ENCODE measurements around the gene FAM53B.

FAM53B gene

DNA sequence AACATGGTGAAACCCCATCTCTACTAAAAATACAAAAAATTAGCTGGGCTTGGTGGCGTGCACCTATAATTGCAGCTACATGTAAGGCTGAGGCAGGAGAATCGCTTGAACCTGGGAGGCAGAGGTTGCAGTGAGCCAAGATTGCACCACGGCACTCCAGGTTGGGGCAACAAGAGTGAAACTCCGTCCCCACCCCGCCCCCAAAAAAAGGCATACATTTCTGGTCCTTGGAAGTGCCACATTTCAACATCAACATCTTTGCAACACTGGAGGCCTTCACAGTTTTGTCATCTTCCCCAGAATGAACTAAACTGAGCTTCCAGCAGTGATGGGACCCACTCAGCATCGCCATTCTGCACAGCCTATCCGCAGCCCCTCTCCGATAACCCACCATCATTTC, 36.6 kb downstream of the FAM53B start:
- H3K27ac ChIP-seq = peak overlapping the region; percentile 25; the same call in 1 of the 2 replicates
- ChIA-PET POLR2A (ENCODE audit: low non-redundant PET) (no interaction called here), CTCF (interaction anchor here (1.2 kb wide), 1 partner anchor 19 kb away, joined by 4 read pairs; no protein-coding TSS in a partner anchor)
- no peak for DNase-seq (ENCODE audit: low spot score)
- TF ChIP-seq, protein P1, sequence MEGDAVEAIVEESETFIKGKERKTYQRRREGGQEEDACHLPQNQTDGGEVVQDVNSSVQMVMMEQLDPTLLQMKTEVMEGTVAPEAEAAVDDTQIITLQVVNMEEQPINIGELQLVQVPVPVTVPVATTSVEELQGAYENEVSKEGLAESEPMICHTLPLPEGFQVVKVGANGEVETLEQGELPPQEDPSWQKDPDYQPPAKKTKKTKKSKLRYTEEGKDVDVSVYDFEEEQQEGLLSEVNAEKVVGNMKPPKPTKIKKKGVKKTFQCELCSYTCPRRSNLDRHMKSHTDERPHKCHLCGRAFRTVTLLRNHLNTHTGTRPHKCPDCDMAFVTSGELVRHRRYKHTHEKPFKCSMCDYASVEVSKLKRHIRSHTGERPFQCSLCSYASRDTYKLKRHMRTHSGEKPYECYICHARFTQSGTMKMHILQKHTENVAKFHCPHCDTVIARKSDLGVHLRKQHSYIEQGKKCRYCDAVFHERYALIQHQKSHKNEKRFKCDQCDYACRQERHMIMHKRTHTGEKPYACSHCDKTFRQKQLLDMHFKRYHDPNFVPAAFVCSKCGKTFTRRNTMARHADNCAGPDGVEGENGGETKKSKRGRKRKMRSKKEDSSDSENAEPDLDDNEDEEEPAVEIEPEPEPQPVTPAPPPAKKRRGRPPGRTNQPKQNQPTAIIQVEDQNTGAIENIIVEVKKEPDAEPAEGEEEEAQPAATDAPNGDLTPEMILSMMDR (conservative IDR thresholded peaks at IDR 0.05; ENCODE audit: low read depth) = no peak

GRCh38 chr10:124707144-124707467, 37.1 kb downstream of the FAM53B start:
- POLR2A ChIA-PET (ENCODE audit: low non-redundant PET) = no interaction called here
- TF ChIP-seq, protein P1 (conservative IDR thresholded peaks at IDR 0.05; ENCODE audit: low read depth) = no peak
- H3K27ac ChIP-seq = peak overlapping the region; percentile 25; the same call in 1 of the 2 replicates
- CTCF ChIA-PET = interaction anchor here (0.7 to 1.2 kb wide), 3 partner anchors 12 to 33 kb away, joined by 3 to 4 read pairs (median 4); no protein-coding TSS in a partner anchor
- no peak for DNase-seq (ENCODE audit: low spot score)

- H3K27ac ChIP-seq = peak overlapping the region; percentile 25; the same call in 1 of the 2 replicates
- CTCF ChIA-PET = interaction anchor here (0.7 to 1.2 kb wide), 4 partner anchors 13 to 35 kb away, joined by 3 to 4 read pairs (median 4); no protein-coding TSS in a partner anchor
- POLR2A ChIA-PET (ENCODE audit: low non-redundant PET) = no interaction called here
- TF ChIP-seq, protein P1 (conservative IDR thresholded peaks at IDR 0.05; ENCODE audit: low read depth) = no peak
- DNase-seq (ENCODE audit: low spot score) = no peak
Observed at GRCh38 chr10:124706462-124707143, 37.6 kb downstream of the FAM53B start.

- POLR2A ChIA-PET (ENCODE audit: low non-redundant PET) = no interaction called here
- CTCF ChIA-PET = interaction anchor here (0.8 to 1.0 kb wide), 3 partner anchors 9 to 36 kb away, joined by 3 to 4 read pairs (median 3); no protein-coding TSS in a partner anchor
Observed at GRCh38 chr10:124705817-124706461, 38.2 kb downstream of the FAM53B start.

DNA sequence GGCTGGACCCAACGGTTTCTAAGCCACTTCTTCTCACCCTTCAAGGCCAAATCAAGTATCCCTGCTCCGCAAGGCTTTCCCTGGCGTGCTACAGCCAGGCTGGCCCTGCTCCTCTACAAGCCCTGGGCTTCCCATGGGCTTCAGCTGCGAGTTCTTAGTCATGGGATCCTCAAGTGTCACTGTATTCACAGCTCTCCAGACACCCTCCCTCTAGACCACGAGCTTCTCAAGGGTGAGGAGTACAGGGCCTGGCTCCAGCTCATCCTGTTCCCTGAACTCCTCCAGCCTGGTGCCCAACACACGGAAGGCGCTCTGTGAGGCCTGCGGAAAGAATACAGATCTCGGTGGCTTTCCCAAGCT, 38.8 kb downstream of the FAM53B start:
- POLR2A ChIA-PET (ENCODE audit: low non-redundant PET) = no interaction called here
- CTCF ChIA-PET = interaction anchor here (0.8 to 1.0 kb wide), 2 partner anchors 9 to 37 kb away, joined by 3 read pairs; no protein-coding TSS in a partner anchor
- TF ChIP-seq, protein P1 (conservative IDR thresholded peaks at IDR 0.05; ENCODE audit: low read depth) = no peak
- no peak for DNase-seq (ENCODE audit: low spot score)
- H3K27ac ChIP-seq = peak overlapping the region; percentile 25; the same call in 1 of the 2 replicates

More at GRCh38 chr10:124705817-124706461, 38.2 kb downstream of the FAM53B start:
- no peak for DNase-seq (ENCODE audit: low spot score)
- TF ChIP-seq, protein P1 (conservative IDR thresholded peaks at IDR 0.05; ENCODE audit: low read depth) = no peak
- peak overlapping the region; percentile 25; the same call in 1 of the 2 replicates for H3K27ac ChIP-seq
